Retina (tissue), 1 donor: Measurements from ENCODE around the gene ACSL5.
A peak's percentile ranks its signal among the peaks of the same experiment; 100 is the strongest.
"Not testable (repeated sequence)": the region's sequence is repeated elsewhere in the genome, so short reads cannot be mapped to it uniquely, and the experiment has no call there.

ENCODE experiments used
- DNase-seq: peaks from one replicate; pipeline ENCODE4 v3.0.0-alpha.2; 2016

ACSL5 gene

DNA sequence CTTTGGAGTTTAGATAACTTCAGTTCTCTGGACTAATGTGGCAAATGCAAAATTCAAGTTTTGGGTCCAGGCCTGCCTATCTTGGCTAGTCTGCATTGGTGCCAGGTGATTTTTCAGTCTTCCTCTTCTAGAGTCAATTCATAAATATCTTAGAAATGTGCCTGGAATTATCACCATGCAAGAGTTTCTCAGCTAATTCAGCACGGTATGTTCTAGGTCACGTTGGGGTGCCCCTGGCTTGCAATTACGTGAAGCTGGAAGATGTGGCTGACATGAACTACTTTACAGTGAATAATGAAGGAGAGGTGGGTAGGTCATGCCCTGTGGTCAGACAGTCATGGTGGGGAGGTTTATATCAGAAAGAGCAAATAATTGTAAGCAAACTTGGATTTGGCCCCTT, 47.8 kb downstream of the ACSL5 start:
- no peak for DNase-seq

- DNase-seq, result peak; percentile 54
These were observed 50.7 kb downstream of the ACSL5 start for GRCh38 chr10:112424651-112425050.

GRCh38 chr10:112426111-112426510, 52.2 kb downstream of the ACSL5 start:
- DNase-seq, result no peak

DNA sequence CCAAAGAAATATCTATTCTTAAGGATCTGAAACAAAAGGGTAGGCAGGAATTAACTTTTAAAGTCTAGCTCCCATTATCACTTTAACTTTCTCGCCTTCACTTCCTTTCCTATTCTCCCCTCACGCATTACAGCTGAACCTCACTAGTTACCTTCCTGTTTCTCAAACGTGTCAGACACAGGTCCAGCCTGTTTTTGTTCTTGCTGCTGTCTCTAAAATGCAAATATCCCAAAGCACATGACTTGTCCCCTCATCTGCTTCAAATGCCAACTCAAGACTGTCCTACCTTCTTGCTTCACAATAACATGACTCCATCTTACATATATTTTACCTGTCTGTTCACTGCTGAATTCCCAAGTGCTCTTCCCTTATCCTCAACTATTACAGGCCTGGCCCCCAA, 55.2 kb downstream of the ACSL5 start:
- no peak for DNase-seq

GRCh38 chr10:112429654-112430230, 55.8 kb downstream of the ACSL5 start:
- DNase-seq, result no peak

DNA sequence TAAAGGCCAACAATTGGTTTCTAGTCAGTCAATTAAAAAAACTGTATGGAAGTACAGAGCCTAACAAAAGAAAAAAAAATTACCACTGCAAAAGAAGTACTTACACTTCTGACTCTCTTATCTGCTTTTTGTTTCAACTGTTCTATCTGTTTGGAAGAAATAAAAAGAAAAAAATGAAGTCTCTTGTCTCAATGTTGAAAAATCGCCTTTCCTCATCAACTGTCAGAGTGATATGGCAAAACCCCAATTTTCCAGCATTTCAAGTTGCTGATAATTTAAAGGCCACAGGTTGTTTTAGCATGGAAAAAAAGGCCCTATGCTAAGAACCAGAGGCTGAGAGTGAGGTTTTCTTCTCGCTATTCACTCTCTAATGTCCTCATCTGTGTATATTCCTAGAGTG, 59.2 kb downstream of the ACSL5 start:
- DNase-seq, result no peak

DNA sequence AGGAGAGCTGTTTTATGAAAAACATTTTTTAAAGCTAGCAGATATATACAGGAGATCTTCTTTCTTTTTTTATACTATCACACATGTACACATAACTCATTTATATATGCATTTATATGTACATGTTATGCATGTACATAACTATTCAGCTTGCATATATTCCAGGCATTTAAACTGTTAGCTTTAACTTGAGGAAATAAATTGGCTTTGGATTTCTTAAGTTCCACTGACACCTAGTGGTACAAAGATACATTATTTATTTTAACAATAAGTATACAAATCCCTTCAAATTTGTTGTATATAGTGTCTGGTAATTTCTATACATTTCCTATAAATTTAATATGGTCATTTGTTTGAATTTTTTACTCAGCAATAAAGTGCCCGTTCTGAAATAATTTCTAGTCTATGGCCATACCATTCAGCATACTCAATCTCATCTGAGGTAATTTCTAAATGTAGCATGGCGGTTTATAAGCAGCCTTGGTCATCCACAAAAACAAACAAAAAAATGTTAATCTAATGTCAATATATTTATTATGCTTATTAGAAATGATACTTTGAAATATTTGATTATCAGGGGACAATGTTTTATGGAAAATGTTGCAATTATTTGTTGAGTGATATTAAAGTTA, 61.2 kb downstream of the ACSL5 start:
- DNase-seq, result no peak

DNA sequence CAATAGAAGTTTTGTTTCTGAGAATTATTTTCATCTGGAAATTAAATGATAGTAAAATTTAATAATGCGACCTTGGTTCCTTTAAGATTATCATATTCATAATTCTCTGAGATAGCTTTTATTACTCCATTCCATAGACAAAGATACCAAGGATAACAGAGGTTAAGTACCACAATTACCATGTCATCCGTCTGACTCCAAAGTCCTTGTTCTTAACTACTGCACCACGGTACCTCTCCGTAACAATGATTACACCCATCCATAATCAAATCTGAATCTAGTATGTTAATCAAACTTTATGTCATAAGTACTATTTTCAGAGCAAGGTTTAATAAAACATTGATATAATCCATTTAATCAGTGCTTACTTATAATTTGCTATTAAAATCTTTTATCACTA, 64.4 kb downstream of the ACSL5 start:
- no peak for DNase-seq

DNA sequence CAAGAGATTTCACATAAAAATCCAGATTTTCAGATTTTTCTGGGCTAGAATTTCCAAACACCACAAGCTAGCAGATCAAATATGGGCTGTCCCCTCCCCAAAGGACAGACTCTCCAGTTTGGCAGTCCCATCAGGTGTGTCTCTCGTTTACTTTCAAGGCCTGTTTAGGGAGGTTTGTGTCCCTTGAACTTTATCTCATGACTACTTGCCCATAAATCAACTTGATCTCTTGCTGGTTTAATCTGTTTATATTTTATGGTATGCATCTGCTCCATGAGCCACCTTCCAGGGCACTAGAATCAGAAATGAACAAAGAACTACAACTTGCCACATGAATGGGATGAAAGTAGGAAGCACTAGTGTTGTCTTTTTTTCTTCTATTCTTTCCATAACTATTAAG, 67.6 kb downstream of the ACSL5 start:
- no peak for DNase-seq

DNA sequence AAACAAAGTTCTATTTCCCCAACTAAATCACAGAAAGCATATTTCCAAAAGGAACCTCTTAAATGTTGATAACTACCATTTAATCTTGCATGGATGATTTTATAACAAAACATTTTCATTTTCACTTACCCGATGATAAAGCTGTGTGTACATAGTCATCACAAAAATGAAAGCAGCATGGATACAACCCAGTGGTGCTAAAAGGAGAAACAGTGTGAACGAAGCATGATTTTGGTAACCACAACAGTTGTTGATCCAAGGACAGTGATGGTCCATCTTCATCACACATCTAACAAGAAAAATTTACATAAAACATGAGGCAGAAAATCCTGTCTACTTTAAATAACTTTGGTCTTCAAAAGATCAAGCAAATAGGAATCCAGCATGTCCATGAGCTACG, 68.1 kb downstream of the ACSL5 start:
- DNase-seq, result no peak

- DNase-seq, result no peak
These were observed 72.3 kb downstream of the ACSL5 start for GRCh38 chr10:112446055-112446854.

GRCh38 chr10:112446855-112447619, 73.1 kb downstream of the ACSL5 start, which contains the start of the genes VTI1A and ZDHHC6:
Gene VTI1A, plus strand, starts transcription at chr10:112447215. Its CDS starts 159 bp downstream, at chr10:112447374.
Gene ZDHHC6, minus strand, starts transcription at chr10:112446914. Its CDS starts 1,478 bp downstream, at chr10:112445436.
- DNase-seq, result peak; percentile 95

DNA sequence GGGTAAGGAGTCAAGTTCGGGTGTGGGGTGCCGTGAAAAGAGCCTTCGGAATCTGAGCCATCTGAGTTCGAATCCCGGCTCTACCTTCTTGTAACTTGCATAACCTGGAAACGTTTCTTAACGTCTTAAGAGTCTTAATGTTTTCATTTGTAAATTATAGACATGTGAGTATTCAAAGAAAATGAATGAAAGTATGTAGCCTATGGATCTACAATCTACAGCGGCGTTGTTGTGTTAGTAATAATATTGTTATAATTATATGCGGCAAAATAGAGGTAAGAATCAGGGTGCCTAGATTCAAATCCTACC, 73.7 kb downstream of the ACSL5 start:
- DNase-seq, result no peak

DNA sequence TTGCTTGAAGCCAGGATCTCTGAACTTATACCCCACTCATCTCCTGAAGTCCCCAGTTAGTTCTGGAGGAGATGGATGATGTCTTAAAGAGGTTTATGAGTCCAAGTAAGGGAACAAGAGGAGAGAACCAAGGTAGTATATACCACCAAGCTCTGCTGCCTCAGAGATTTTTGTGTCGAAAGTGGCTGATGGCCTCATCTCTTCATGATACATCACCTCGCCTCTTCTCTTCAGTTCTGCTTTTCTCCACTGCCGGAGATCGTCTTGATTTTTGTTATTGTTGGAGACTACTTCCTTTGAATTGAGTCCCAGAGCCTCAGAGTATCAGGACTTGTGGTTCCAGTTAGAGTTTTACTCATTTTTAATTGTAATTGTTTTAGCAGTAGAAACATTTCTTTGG, 75.0 kb downstream of the ACSL5 start:
- no peak for DNase-seq

- no peak for DNase-seq
These were observed 81.2 kb downstream of the ACSL5 start for GRCh38 chr10:112454910-112455779.

GRCh38 chr10:112456533-112456932, 82.6 kb downstream of the ACSL5 start:
- DNase-seq, result no peak

- no peak for DNase-seq
These were observed 86.5 kb downstream of the ACSL5 start for GRCh38 chr10:112460366-112460765.

- DNase-seq, result no peak
These were observed 87.3 kb downstream of the ACSL5 start for GRCh38 chr10:112461029-112461887.

GRCh38 chr10:112464074-112464473, 90.2 kb downstream of the ACSL5 start:
- not testable (repeated sequence) for DNase-seq

GRCh38 chr10:112465299-112465883, 91.5 kb downstream of the ACSL5 start:
- DNase-seq, result no peak

- no peak for DNase-seq
These were observed 92.9 kb downstream of the ACSL5 start for GRCh38 chr10:112466802-112467201.
